GM12878 (cell line): ENCODE results near the gene RAD51B. TPM values are rescaled to one million over a fixed set of nuclear protein-coding genes. Genes with fewer than 3 reads are reported as not detected.

Experiments used
- ATAC-seq: fragments of 200-7000 bp; cut with Tn5 transposase; 3 replicates; pipeline ENCODE4 v1.9.1; 2020; ENCODE audit warnings: mild to moderate bottlenecking, moderate library complexity
- BruUV-seq: library from RNA; stranded (reverse); fragments of 400-500 nt; replicated peaks from 2 replicates; lab custom pipeline; 2021; lab: Mats Ljungman, UMichigan
- CTCF ChIA-PET: fragments of 300-600 bp; sonication (Branson Sonifier 250); formaldehyde crosslinking; extraction: SDS; loops from one replicate; lab custom pipeline; 2021; ENCODE audit warnings: inconsistent platforms; lab: Yijun Ruan, JAX
- POLR2A ChIA-PET: fragments of 350-600 bp; formaldehyde crosslinking; extraction: SDS; loops from one replicate; lab custom pipeline; 2021; ENCODE audit warnings: inconsistent platforms; lab: Charles Lee
- RAD21 ChIA-PET: fragments of 300-600 bp; sonication (Branson Sonifier 250); formaldehyde crosslinking; loops from one replicate; lab custom pipeline; 2023; ENCODE audit warnings: antibody characterized with exemption; ENCODE audit not compliant: unreplicated experiment; lab: Charles Lee
- SMC1A ChIA-PET: fragments of 300-600 bp; sonication (Branson Sonifier 250); formaldehyde crosslinking; loops from one replicate; lab custom pipeline; 2023; ENCODE audit not compliant: unreplicated experiment, uncharacterized antibody; lab: Charles Lee
- DNase-seq: peaks from one replicate; pipeline ENCODE4 v3.0.0-alpha.2; 2011; ENCODE audit warnings: low read depth, low spot score
- FAIRE-seq: peaks from 3 replicates; lab custom pipeline; 2011; peaks lifted over from hg19 to GRCh38; lab: Jason Lieb, UNC
- H2AFZ ChIP-seq: 2 replicates; pipeline ENCODE4 v1.6.0; 2011; ENCODE audit warnings: low read depth, low read length, control low read depth; ENCODE audit not compliant: control insufficient read depth
- H3K27ac ChIP-seq: 2 replicates; pipeline ENCODE4 v1.5.1; 2011; ENCODE audit warnings: control low read depth; ENCODE audit not compliant: control insufficient read depth, insufficient read depth
- H3K27me3 ChIP-seq, 2 experiments: replicated peaks in 1 of 2; 2 replicates each; pipeline versions ENCODE4 v1.6.0 to v1.6.1; 2011; ENCODE audit warnings: low read length in 1 of 2; ENCODE audit not compliant: control insufficient read depth in 2 of 2, insufficient read depth in 2 of 2
- H3K36me3 ChIP-seq, 2 experiments: 2 replicates each; pipeline ENCODE4 v1.5.1; 2011; ENCODE audit warnings: low read length in 1 of 2; ENCODE audit not compliant: control insufficient read depth in 2 of 2, insufficient read depth in 2 of 2
- H3K4me1 ChIP-seq: 2 replicates; pipeline ENCODE4 v1.6.1; 2011; ENCODE audit warnings: mild to moderate bottlenecking, low read length, moderate library complexity, mixed read lengths; ENCODE audit not compliant: control insufficient read depth, insufficient read depth
- H3K4me2 ChIP-seq: 2 replicates; pipeline ENCODE4 v1.6.0; 2011; ENCODE audit warnings: control low read depth; ENCODE audit not compliant: control insufficient read depth, insufficient read depth
- H3K4me3 ChIP-seq: fragments of 200-600 bp; sonication (generic); 2 replicates; pipeline ENCODE4 v1.5.1; 2016
- H3K79me2 ChIP-seq: 2 replicates; pipeline ENCODE4 v1.6.0; 2011; ENCODE audit warnings: low read length; ENCODE audit not compliant: control insufficient read depth, insufficient read depth
- H3K9ac ChIP-seq: 2 replicates; pipeline ENCODE4 v1.8.0; 2011; ENCODE audit warnings: low read length, control low read depth, mixed read lengths; ENCODE audit not compliant: control insufficient read depth, insufficient read depth
- H3K9me3 ChIP-seq: replicated peaks from 3 replicates; pipeline ENCODE4 v1.5.1; 2011; ENCODE audit warnings: mild to moderate bottlenecking, low read length; ENCODE audit not compliant: control insufficient read depth, insufficient read depth
- H4K20me1 ChIP-seq: 2 replicates; pipeline ENCODE4 v1.6.0; 2011; ENCODE audit not compliant: control insufficient read depth, insufficient read depth
- CBX5 ChIP-seq: sonication (generic); IDR thresholded peaks from 2 replicates; pipeline ENCODE4 v1.6.1; 2016; ENCODE audit warnings: low read depth, moderate library complexity, mild to moderate bottlenecking, inconsistent platforms
- CHD2 ChIP-seq: IDR thresholded peaks from 2 replicates; pipeline ENCODE4 v1.6.1; 2011; ENCODE audit warnings: low read depth, low read length, improper control_type of control experiment, borderline replicate concordance
- DPF2 ChIP-seq: fragments of 450-650 bp; IDR thresholded peaks from 2 replicates; pipeline ENCODE4 v1.6.1; 2017; ENCODE audit warnings: mild to moderate bottlenecking
- IKZF1 ChIP-seq: fragments of 450-650 bp; conservative IDR thresholded peaks from 2 replicates; pipeline ENCODE4 v1.6.1; 2017; ENCODE audit warnings: antibody characterized with exemption, mild to moderate bottlenecking
- JUNB ChIP-seq: IDR thresholded peaks from 2 replicates; pipeline ENCODE4 v1.6.1; 2016; ENCODE audit warnings: antibody characterized with exemption, mild to moderate bottlenecking
- MEF2B ChIP-seq: fragments of 450-650 bp; IDR thresholded peaks from 2 replicates; pipeline ENCODE4 v1.6.1; 2018; ENCODE audit warnings: mild to moderate bottlenecking, moderate library complexity; ENCODE audit not compliant: partially characterized antibody, poor library complexity, severe bottlenecking
- MTA3 ChIP-seq: IDR thresholded peaks from 2 replicates; pipeline ENCODE4 v1.6.1; 2012; ENCODE audit warnings: low read length, inconsistent platforms, borderline replicate concordance
- POU2F2 ChIP-seq: IDR thresholded peaks from 3 replicates; pipeline ENCODE4 v1.6.1; 2011; ENCODE audit warnings: low read depth, mild to moderate bottlenecking, low read length, borderline replicate concordance
- SREBF2 ChIP-seq: IDR thresholded peaks from 2 replicates; pipeline ENCODE4 v1.6.1; 2012; ENCODE audit warnings: mild to moderate bottlenecking, low read length
- SUPT20H ChIP-seq: IDR thresholded peaks from 2 replicates; pipeline ENCODE4 v1.6.1; 2011; ENCODE audit warnings: low read depth, mild to moderate bottlenecking, low read length, moderate library complexity, borderline replicate concordance; ENCODE audit not compliant: control insufficient read depth
- in situ Hi-C: fragments of 300-500 bp; cut with MboI; formaldehyde crosslinking; loops from 9 replicates; pipeline ENCODE4 v1.14.3; 2018; ENCODE audit warnings: mixed read lengths
- intact Hi-C: fragments of 100-400 bp; cut with micrococcal nuclease; formaldehyde crosslinking; loops from one replicate; pipeline ENCODE4 v1.14.2; 2022; ENCODE audit not compliant: unreplicated experiment
- polyA plus RNA-seq, 11 experiments: library from polyadenylated mRNA; depleted of rRNA in 4 of 11; unstranded in 6 of 11; stranded (reverse) in 5 of 11; fragments of >200 nt; fragmentation: Nextera tagmentation in 4 of 11; fragmentation: Illumina TruSeq in 1 of 11; extraction: Ambion mirVana in 4 of 11; extraction: Trizol in 1 of 11; gene quantifications; 1 replicate in 1 of 11; 2 replicates in 10 of 11; pipeline versions ENCODE4 v1.2.1 to v1.2.3, GENCODE V29; 2011 to 2016; ENCODE audit warnings: inconsistent platforms in 2 of 11, missing spikeins in 2 of 11, low read depth in 1 of 11
- total RNA-seq, 4 experiments: library from RNA; depleted of rRNA in 3 of 4; stranded (reverse); fragments of >200 nt in 3 of 4; fragmentation: Illumina TruSeq in 1 of 4; extraction: Trizol in 1 of 4; gene quantifications; 2 replicates each; pipeline versions ENCODE4 v1.2.1 to v1.2.3, GENCODE V29; 2013 to 2021
- TF ChIP-seq, protein P1 (sequence below): fragments of 450-650 bp; IDR thresholded peaks from 2 replicates; pipeline ENCODE4 v1.6.1; 2014; ENCODE audit warnings: mild to moderate bottlenecking
- TF ChIP-seq, protein P2 (sequence below): fragments of 150-350 bp; IDR thresholded peaks from 2 replicates; pipeline ENCODE4 v1.6.1; 2016; ENCODE audit warnings: low read depth, low read length
- TF ChIP-seq, protein P3 (sequence below): fragments of 450-650 bp; IDR thresholded peaks from 2 replicates; pipeline ENCODE4 v1.6.1; 2018; ENCODE audit warnings: mild to moderate bottlenecking, low read depth, moderate library complexity; ENCODE audit not compliant: partially characterized antibody
- TF ChIP-seq, protein P4 (sequence below): fragments of 450-650 bp; IDR thresholded peaks from 2 replicates; pipeline ENCODE4 v1.6.1; 2017; ENCODE audit warnings: mild to moderate bottlenecking, low read depth, inconsistent platforms; ENCODE audit not compliant: poor library complexity, severe bottlenecking

Gene RAD51B
- total and polyA plus RNA-seq, 10 of the 15 experiments (the other 5 are each of a cell fraction or from before 2014, with no cell fraction given), result 9.8 to 26.8 (median 21.3) TPM

DNA sequence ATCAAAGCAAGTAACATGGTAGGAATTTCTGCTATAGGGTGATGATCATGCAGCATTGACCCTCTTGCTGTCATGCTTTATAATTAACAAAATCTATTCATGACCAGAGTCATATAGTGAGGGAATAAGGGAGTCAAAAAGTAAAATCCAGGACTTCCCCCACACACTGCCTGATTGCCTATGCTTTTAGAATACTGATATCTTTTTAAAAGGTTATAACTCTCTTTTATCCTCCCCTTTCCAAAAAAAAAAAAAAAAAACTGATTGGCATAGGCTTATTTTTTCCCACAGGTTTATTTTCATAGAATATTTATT is 921.9 kb downstream of the RAD51B start:
- ChIA-PET POLR2A (no interaction called here), SMC1A (interaction anchor here (0.9 to 1.2 kb wide), 2 partner anchors 20 to 53 kb away, joined by 3 read pairs; no protein-coding TSS in a partner anchor), RAD21 (interaction anchor here (1.4 kb wide), 1 partner anchor 8 kb away, joined by 3 read pairs; no protein-coding TSS in a partner anchor), CTCF (interaction anchor here (1.1 kb wide), 1 partner anchor 23 kb away, joined by 3 read pairs; no protein-coding TSS in a partner anchor)
- Histone ChIP-seq H3K27ac (no peak overlapping the region), H4K20me1 (no peaks in the 10 kb centered on the region), H3K4me1 (peaks cover 13% of the 10 kb centered on the region), H2AFZ (no peak overlapping the region), H3K9ac (no peak overlapping the region), H3K27me3 (no peaks in the 10 kb centered on the region), H3K9me3 (peaks cover 5% of the 10 kb centered on the region), H3K79me2 (no peaks in the 10 kb centered on the region), H3K36me3 (no peaks in the 10 kb centered on the region), H3K4me2 (peak overlapping the region; percentile 9; the same call in 1 of the 2 replicates), H3K4me3 (no peak overlapping the region)
- peak; percentile 26 for ATAC-seq
- in situ Hi-C loops (no loop called here), intact Hi-C loops (loop anchor here (5.0 kb wide), 2 partner anchors 234 to 474 kb away; no protein-coding TSS in a partner anchor)
- BruUV-seq, result no TSS peak
- no peak for FAIRE-seq
- no peak for DNase-seq
- TF ChIP-seq, protein P1, sequence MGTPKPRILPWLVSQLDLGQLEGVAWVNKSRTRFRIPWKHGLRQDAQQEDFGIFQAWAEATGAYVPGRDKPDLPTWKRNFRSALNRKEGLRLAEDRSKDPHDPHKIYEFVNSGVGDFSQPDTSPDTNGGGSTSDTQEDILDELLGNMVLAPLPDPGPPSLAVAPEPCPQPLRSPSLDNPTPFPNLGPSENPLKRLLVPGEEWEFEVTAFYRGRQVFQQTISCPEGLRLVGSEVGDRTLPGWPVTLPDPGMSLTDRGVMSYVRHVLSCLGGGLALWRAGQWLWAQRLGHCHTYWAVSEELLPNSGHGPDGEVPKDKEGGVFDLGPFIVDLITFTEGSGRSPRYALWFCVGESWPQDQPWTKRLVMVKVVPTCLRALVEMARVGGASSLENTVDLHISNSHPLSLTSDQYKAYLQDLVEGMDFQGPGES, result no peak
- TF ChIP-seq IKZF1 (no peak), POU2F2 (no peak), MTA3 (no peak), DPF2 (no peak), CHD2 (no peak), JUNB (no peak), MEF2B (no peak), SREBF2 (no peak), CBX5 (no peak), SUPT20H (no peak)
- TF ChIP-seq, protein P2, sequence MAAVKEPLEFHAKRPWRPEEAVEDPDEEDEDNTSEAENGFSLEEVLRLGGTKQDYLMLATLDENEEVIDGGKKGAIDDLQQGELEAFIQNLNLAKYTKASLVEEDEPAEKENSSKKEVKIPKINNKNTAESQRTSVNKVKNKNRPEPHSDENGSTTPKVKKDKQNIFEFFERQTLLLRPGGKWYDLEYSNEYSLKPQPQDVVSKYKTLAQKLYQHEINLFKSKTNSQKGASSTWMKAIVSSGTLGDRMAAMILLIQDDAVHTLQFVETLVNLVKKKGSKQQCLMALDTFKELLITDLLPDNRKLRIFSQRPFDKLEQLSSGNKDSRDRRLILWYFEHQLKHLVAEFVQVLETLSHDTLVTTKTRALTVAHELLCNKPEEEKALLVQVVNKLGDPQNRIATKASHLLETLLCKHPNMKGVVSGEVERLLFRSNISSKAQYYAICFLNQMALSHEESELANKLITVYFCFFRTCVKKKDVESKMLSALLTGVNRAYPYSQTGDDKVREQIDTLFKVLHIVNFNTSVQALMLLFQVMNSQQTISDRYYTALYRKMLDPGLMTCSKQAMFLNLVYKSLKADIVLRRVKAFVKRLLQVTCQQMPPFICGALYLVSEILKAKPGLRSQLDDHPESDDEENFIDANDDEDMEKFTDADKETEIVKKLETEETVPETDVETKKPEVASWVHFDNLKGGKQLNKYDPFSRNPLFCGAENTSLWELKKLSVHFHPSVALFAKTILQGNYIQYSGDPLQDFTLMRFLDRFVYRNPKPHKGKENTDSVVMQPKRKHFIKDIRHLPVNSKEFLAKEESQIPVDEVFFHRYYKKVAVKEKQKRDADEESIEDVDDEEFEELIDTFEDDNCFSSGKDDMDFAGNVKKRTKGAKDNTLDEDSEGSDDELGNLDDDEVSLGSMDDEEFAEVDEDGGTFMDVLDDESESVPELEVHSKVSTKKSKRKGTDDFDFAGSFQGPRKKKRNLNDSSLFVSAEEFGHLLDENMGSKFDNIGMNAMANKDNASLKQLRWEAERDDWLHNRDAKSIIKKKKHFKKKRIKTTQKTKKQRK, result no peak
- TF ChIP-seq, protein P3, sequence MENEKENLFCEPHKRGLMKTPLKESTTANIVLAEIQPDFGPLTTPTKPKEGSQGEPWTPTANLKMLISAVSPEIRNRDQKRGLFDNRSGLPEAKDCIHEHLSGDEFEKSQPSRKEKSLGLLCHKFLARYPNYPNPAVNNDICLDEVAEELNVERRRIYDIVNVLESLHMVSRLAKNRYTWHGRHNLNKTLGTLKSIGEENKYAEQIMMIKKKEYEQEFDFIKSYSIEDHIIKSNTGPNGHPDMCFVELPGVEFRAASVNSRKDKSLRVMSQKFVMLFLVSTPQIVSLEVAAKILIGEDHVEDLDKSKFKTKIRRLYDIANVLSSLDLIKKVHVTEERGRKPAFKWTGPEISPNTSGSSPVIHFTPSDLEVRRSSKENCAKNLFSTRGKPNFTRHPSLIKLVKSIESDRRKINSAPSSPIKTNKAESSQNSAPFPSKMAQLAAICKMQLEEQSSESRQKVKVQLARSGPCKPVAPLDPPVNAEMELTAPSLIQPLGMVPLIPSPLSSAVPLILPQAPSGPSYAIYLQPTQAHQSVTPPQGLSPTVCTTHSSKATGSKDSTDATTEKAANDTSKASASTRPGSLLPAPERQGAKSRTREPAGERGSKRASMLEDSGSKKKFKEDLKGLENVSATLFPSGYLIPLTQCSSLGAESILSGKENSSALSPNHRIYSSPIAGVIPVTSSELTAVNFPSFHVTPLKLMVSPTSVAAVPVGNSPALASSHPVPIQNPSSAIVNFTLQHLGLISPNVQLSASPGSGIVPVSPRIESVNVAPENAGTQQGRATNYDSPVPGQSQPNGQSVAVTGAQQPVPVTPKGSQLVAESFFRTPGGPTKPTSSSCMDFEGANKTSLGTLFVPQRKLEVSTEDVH, result no peak
- TF ChIP-seq, protein P4, sequence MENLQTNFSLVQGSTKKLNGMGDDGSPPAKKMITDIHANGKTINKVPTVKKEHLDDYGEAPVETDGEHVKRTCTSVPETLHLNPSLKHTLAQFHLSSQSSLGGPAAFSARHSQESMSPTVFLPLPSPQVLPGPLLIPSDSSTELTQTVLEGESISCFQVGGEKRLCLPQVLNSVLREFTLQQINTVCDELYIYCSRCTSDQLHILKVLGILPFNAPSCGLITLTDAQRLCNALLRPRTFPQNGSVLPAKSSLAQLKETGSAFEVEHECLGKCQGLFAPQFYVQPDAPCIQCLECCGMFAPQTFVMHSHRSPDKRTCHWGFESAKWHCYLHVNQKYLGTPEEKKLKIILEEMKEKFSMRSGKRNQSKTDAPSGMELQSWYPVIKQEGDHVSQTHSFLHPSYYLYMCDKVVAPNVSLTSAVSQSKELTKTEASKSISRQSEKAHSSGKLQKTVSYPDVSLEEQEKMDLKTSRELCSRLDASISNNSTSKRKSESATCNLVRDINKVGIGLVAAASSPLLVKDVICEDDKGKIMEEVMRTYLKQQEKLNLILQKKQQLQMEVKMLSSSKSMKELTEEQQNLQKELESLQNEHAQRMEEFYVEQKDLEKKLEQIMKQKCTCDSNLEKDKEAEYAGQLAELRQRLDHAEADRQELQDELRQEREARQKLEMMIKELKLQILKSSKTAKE, result no peak
